ENCODE measurements around the gene CFAP54. TPM values are rescaled to one million over a fixed set of nuclear protein-coding genes. Genes with fewer than 3 reads are reported as not detected.

Gene CFAP54
- total RNA-seq, 4 donors from 2014 or later = 0.16 TPM; not detected in 3

- H3K27me3 ChIP-seq = no peaks in the 10 kb centered on the region
- no peak for DNase-seq (ENCODE audit: low spot score in 2 of 2)
- no peaks in the 10 kb centered on the region for H3K4me1 ChIP-seq
- no peaks in the 10 kb centered on the region for H3K36me3 ChIP-seq
- no peak for TF ChIP-seq EP300 (IDR thresholded peaks at IDR 0.05)
- TF ChIP-seq POLR2AphosphoS5 (IDR thresholded peaks at IDR 0.05) = no peak
- no peak for TF ChIP-seq CTCF (IDR thresholded peaks at IDR 0.05)
- H3K4me3 ChIP-seq = no peak overlapping the region
- no peaks in the 10 kb centered on the region for H3K9me3 ChIP-seq
- no peak overlapping the region for H3K27ac ChIP-seq
These were observed 383.6 kb downstream of the CFAP54 start for GRCh38 chr12:96872961-96873360.

- Histone ChIP-seq H3K4me1 (no peaks in the 10 kb centered on the region), H3K4me3 (no peak overlapping the region), H3K27ac (no peak overlapping the region), H3K9me3 (no peaks in the 10 kb centered on the region), H3K36me3 (no peaks in the 10 kb centered on the region), H3K27me3 (no peaks in the 10 kb centered on the region)
- TF ChIP-seq POLR2AphosphoS5 (IDR thresholded peaks at IDR 0.05) (no peak), CTCF (IDR thresholded peaks at IDR 0.05) (no peak), POLR2A (IDR thresholded peaks at IDR 0.05) (no peak), EP300 (IDR thresholded peaks at IDR 0.05) (no peak)
- no peak for DNase-seq (ENCODE audit: low spot score in 2 of 2)
- WGBS = 87% methylated on average over 2 of the region's 2 CpGs
These were observed 384.8 kb downstream of the CFAP54 start for GRCh38 chr12:96874211-96874610.

- DNase-seq (ENCODE audit: low spot score in 2 of 2) = no peak
- Histone ChIP-seq H3K36me3 (no peaks in the 10 kb centered on the region), H3K9me3 (no peaks in the 10 kb centered on the region), H3K4me3 (no peak overlapping the region), H3K27ac (no peak overlapping the region), H3K27me3 (no peaks in the 10 kb centered on the region), H3K4me1 (no peaks in the 10 kb centered on the region)
- WGBS = 79% methylated on average over 3 of the region's 3 CpGs
- no peak for TF ChIP-seq EP300 (IDR thresholded peaks at IDR 0.05)
- no peak for TF ChIP-seq CTCF (IDR thresholded peaks at IDR 0.05)
- TF ChIP-seq POLR2A (IDR thresholded peaks at IDR 0.05) = no peak
- no peak for TF ChIP-seq POLR2AphosphoS5 (IDR thresholded peaks at IDR 0.05)
These were observed 387.6 kb downstream of the CFAP54 start for GRCh38 chr12:96876966-96877365.

- TF ChIP-seq POLR2A (IDR thresholded peaks at IDR 0.05) = no peak
- TF ChIP-seq CTCF (IDR thresholded peaks at IDR 0.05) = no peak
- no peak for TF ChIP-seq POLR2AphosphoS5 (IDR thresholded peaks at IDR 0.05)
- no peak for TF ChIP-seq EP300 (IDR thresholded peaks at IDR 0.05)
- no peaks in the 10 kb centered on the region for H3K4me1 ChIP-seq
- H3K36me3 ChIP-seq = no peaks in the 10 kb centered on the region
- H3K4me3 ChIP-seq = no peak overlapping the region
- H3K27ac ChIP-seq = no peak overlapping the region
- DNase-seq (ENCODE audit: low spot score in 2 of 2) = no peak
- no peaks in the 10 kb centered on the region for H3K9me3 ChIP-seq
- no peaks in the 10 kb centered on the region for H3K27me3 ChIP-seq
- 82% methylated on average over 1 of the region's 1 CpG for WGBS
These were observed 389.3 kb downstream of the CFAP54 start for GRCh38 chr12:96878704-96879103.

- no peak overlapping the region for H3K4me3 ChIP-seq
- no peaks in the 10 kb centered on the region for H3K4me1 ChIP-seq
- WGBS = 81% methylated on average over 3 of the region's 4 CpGs
- H3K27ac ChIP-seq = no peak overlapping the region
- H3K27me3 ChIP-seq = no peaks in the 10 kb centered on the region
- DNase-seq (ENCODE audit: low spot score in 2 of 2) = no peak
- TF ChIP-seq POLR2AphosphoS5 (IDR thresholded peaks at IDR 0.05) (no peak), EP300 (IDR thresholded peaks at IDR 0.05) (no peak)
- no peaks in the 10 kb centered on the region for H3K36me3 ChIP-seq
- H3K9me3 ChIP-seq = no peaks in the 10 kb centered on the region
These were observed 389.9 kb downstream of the CFAP54 start for GRCh38 chr12:96879301-96879700.

- H3K27ac ChIP-seq = no peak overlapping the region
- 82% methylated on average over 3 of the region's 3 CpGs for WGBS
- no peaks in the 10 kb centered on the region for H3K4me1 ChIP-seq
- no peaks in the 10 kb centered on the region for H3K36me3 ChIP-seq
- no peak overlapping the region for H3K4me3 ChIP-seq
- no peak for DNase-seq (ENCODE audit: low spot score in 2 of 2)
- H3K27me3 ChIP-seq = no peaks in the 10 kb centered on the region
- no peak for TF ChIP-seq CTCF (IDR thresholded peaks at IDR 0.05)
- TF ChIP-seq POLR2AphosphoS5 (IDR thresholded peaks at IDR 0.05) = no peak
- no peak for TF ChIP-seq EP300 (IDR thresholded peaks at IDR 0.05)
- no peak for TF ChIP-seq POLR2A (IDR thresholded peaks at IDR 0.05)
- no peaks in the 10 kb centered on the region for H3K9me3 ChIP-seq
These were observed 390.8 kb downstream of the CFAP54 start for GRCh38 chr12:96880220-96880619.

All from suprapubic skin (tissue), 4 donors.